ENCODE data around the gene BMPR1A.

Gene BMPR1A

DNA sequence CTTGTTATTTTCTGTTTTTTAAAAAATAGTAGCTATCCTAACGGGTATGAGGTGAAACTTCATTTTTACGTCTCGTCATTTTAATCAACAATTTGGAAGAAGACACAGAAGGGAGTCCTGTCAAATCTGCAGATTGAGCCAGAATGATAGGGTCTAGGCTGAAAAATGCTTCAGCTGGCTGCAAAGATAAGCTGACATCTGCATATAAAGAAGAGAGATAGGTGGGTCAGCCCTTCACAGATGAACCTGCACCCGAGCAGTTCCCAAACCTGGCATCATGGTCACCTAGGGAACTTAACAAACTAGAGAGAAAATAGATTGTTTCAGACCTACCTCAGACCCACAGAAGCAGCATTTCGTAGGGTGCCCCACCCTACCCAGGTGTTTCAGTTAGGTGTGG is 35.2 kb upstream of the BMPR1A start:
- TF ChIP-seq, protein P1, sequence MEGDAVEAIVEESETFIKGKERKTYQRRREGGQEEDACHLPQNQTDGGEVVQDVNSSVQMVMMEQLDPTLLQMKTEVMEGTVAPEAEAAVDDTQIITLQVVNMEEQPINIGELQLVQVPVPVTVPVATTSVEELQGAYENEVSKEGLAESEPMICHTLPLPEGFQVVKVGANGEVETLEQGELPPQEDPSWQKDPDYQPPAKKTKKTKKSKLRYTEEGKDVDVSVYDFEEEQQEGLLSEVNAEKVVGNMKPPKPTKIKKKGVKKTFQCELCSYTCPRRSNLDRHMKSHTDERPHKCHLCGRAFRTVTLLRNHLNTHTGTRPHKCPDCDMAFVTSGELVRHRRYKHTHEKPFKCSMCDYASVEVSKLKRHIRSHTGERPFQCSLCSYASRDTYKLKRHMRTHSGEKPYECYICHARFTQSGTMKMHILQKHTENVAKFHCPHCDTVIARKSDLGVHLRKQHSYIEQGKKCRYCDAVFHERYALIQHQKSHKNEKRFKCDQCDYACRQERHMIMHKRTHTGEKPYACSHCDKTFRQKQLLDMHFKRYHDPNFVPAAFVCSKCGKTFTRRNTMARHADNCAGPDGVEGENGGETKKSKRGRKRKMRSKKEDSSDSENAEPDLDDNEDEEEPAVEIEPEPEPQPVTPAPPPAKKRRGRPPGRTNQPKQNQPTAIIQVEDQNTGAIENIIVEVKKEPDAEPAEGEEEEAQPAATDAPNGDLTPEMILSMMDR (IDR thresholded peaks at IDR 0.05) = no peak
- H3K79me2 ChIP-seq = no peaks in the 10 kb centered on the region
- no peak overlapping the region for H2AFZ ChIP-seq
- H3K27ac ChIP-seq = no peak overlapping the region
- no peaks in the 10 kb centered on the region for H3K9me3 ChIP-seq (ENCODE audit: control insufficient read depth, low read length)
- no peaks in the 10 kb centered on the region for H3K4me1 ChIP-seq
- H3K36me3 ChIP-seq (ENCODE audit: control insufficient read depth, insufficient read depth, low read length) = no peaks in the 10 kb centered on the region
- H3K27me3 ChIP-seq (ENCODE audit: control insufficient read depth, insufficient read depth, low read length) = no peaks in the 10 kb centered on the region
- H3K4me3 ChIP-seq (ENCODE audit: low read depth, low read length) = no peak overlapping the region
- no peak overlapping the region for H3K9ac ChIP-seq
- no peak overlapping the region for H3K4me2 ChIP-seq (ENCODE audit: low read length)

DNA sequence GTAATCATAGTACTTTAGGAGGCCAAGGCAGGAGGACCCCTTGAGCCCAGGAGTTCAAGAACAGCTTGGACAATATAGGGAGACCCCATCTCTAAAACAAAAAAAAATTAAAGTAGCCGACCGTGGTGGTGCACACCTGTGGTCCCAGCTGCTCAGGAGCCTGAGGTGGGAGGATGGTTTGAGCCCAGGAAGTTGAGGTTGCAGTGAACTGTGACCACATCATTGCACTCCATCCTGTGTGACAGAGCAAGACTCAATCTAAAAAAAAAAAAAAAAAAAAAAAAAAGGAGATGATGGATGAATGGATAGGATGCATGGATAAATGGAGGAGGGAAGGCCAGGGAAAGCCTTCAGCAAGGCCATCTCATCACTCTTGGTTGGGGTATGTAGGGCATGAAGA is 33.4 kb upstream of the BMPR1A start:
- H3K36me3 ChIP-seq (ENCODE audit: control insufficient read depth, insufficient read depth, low read length) = no peaks in the 10 kb centered on the region
- no peak overlapping the region for H2AFZ ChIP-seq
- no peak overlapping the region for H3K9ac ChIP-seq
- H3K9me3 ChIP-seq (ENCODE audit: control insufficient read depth, low read length) = no peaks in the 10 kb centered on the region
- H3K27me3 ChIP-seq (ENCODE audit: control insufficient read depth, insufficient read depth, low read length) = no peaks in the 10 kb centered on the region
- H3K27ac ChIP-seq = no peak overlapping the region
- H3K4me2 ChIP-seq (ENCODE audit: low read length) = no peak overlapping the region
- H3K79me2 ChIP-seq = no peaks in the 10 kb centered on the region
- TF ChIP-seq, protein P1 (IDR thresholded peaks at IDR 0.05) = no peak
- no peak overlapping the region for H3K4me3 ChIP-seq (ENCODE audit: low read depth, low read length)
- no peaks in the 10 kb centered on the region for H3K4me1 ChIP-seq

DNA sequence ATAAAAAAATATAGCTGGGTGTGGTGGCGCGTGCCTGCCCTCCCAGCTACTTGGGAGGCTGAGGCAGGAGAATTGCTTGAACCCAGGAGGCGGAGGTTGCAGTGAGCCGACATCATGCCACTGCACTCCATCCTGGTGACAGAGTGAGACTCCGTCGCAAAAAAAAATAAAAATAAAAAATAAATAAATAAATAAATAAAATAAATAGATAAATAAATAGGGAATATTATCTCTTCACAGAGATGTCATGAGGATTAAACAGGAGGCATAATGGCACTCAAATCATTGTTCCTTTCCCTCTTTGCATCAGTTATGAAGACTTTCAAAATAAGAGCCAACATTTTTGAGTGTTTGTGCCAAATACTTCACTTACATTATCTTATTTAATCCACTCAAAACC is 32.0 kb upstream of the BMPR1A start:
- H3K9me3 ChIP-seq (ENCODE audit: control insufficient read depth, low read length) = no peaks in the 10 kb centered on the region
- no peaks in the 10 kb centered on the region for H3K4me1 ChIP-seq
- H2AFZ ChIP-seq = no peak overlapping the region

DNA sequence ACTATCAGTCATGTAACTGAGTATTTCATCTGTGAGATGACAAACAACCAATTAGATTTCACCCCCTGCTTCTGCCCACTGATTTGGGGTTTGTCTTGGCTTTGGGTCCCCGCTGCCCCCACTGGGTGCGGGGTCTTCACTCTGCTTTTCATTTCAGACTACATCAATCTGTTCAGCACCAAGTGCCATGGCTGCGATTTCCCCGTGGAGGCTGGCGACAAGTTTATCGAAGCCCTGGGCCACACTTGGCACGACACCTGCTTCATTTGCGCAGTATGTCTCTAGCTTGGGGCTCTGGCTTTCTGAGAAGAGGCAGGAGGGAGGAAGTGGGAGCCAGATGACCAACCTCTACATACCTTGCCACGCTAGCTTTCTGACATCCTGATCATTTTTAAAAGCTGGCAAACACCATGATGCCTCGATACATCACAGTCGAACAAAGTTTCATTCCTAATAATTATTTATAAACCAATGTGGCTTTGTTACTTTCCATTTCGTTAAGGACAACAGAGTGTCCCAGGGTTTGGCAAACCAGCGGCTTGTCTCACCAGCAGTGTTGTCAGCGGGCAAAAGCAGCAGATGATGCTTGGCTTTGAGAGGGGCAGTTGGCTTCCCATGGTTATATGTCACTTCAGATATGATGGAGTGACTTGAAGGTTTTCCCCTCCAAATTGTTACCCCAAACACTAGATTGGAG is 30.3 kb upstream of the BMPR1A start:
- Histone ChIP-seq H3K9ac (no peak overlapping the region), H3K79me2 (no peaks in the 10 kb centered on the region), H3K4me1 (peaks cover 3% of the 10 kb centered on the region), H3K27me3 (ENCODE audit: control insufficient read depth, insufficient read depth, low read length) (no peaks in the 10 kb centered on the region), H3K9me3 (ENCODE audit: control insufficient read depth, low read length) (no peaks in the 10 kb centered on the region), H3K4me3 (ENCODE audit: low read depth, low read length) (no peak overlapping the region), H3K27ac (no peak overlapping the region), H3K4me2 (ENCODE audit: low read length) (no peak overlapping the region), H2AFZ (no peak overlapping the region), H3K36me3 (ENCODE audit: control insufficient read depth, insufficient read depth, low read length) (no peaks in the 10 kb centered on the region)
- TF ChIP-seq, protein P1 (IDR thresholded peaks at IDR 0.05) = no peak

More for the DNA sequence above, 32.0 kb upstream of the BMPR1A start:
- Histone ChIP-seq H3K27me3 (ENCODE audit: control insufficient read depth, insufficient read depth, low read length) (no peaks in the 10 kb centered on the region), H3K4me3 (ENCODE audit: low read depth, low read length) (no peak overlapping the region), H3K79me2 (no peaks in the 10 kb centered on the region), H3K4me2 (ENCODE audit: low read length) (no peak overlapping the region), H3K27ac (no peak overlapping the region), H3K36me3 (ENCODE audit: control insufficient read depth, insufficient read depth, low read length) (no peaks in the 10 kb centered on the region), H3K9ac (no peak overlapping the region)
- TF ChIP-seq, protein P1 (IDR thresholded peaks at IDR 0.05) = no peak

DNA sequence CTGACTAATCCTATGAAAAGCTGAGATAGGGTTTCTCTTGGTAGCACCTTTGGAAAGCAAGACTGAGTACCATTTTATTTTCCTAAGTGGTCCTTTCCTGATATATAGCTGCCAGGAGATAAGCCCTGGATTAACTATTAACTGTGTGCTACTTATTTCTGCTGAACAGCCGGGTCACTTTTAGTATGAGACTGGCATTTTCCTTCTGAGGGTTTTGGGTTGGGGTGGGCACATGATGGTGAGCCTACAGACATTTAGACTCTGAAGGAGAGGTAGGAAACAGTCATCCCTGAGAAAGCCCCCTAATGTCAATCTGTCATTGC is 29.8 kb upstream of the BMPR1A start:
- Histone ChIP-seq H3K36me3 (ENCODE audit: control insufficient read depth, insufficient read depth, low read length) (no peaks in the 10 kb centered on the region), H3K27ac (no peak overlapping the region), H3K4me2 (ENCODE audit: low read length) (no peak overlapping the region), H3K9me3 (ENCODE audit: control insufficient read depth, low read length) (no peaks in the 10 kb centered on the region), H3K4me3 (ENCODE audit: low read depth, low read length) (no peak overlapping the region), H3K79me2 (no peaks in the 10 kb centered on the region), H2AFZ (no peak overlapping the region), H3K27me3 (ENCODE audit: control insufficient read depth, insufficient read depth, low read length) (no peaks in the 10 kb centered on the region), H3K9ac (no peak overlapping the region), H3K4me1 (peaks cover 3% of the 10 kb centered on the region)
- TF ChIP-seq, protein P1 (IDR thresholded peaks at IDR 0.05) = no peak

Data from parathyroid adenoma (tissue), 2 donors.